GM12878 (cell line): ENCODE measurements around the gene LGI1. TPM values are rescaled to one million over a fixed set of nuclear protein-coding genes. Genes with fewer than 3 reads are reported as not detected.

ENCODE experiments used
- CBX3 ChIP-seq: fragments of 200-600 bp; sonication (generic); IDR thresholded peaks from 2 replicates; pipeline ENCODE4 v1.6.1; 2016; ENCODE audit warnings: low read depth, borderline replicate concordance
- ESRRA ChIP-seq: IDR thresholded peaks from 2 replicates; pipeline ENCODE4 v1.6.1; 2012; ENCODE audit warnings: mild to moderate bottlenecking, low read length, improper control_type of control experiment
- EZH2 ChIP-seq: IDR thresholded peaks from 2 replicates; pipeline ENCODE4 v1.6.1; 2012; ENCODE audit warnings: low read depth, mild to moderate bottlenecking, control low read depth, inconsistent platforms, low read length, borderline replicate concordance; ENCODE audit not compliant: control insufficient read depth
- IRF3 ChIP-seq: fragments of 450-650 bp; IDR thresholded peaks from 2 replicates; pipeline ENCODE4 v1.6.1; 2014; ENCODE audit warnings: mild to moderate bottlenecking
- IRF4 ChIP-seq: IDR thresholded peaks from 2 replicates; pipeline ENCODE4 v1.6.1; 2011; ENCODE audit warnings: low read depth, low read length
- NR2F1 ChIP-seq: fragments of 450-650 bp; conservative IDR thresholded peaks from 2 replicates; pipeline ENCODE4 v1.6.1; 2017; ENCODE audit warnings: mild to moderate bottlenecking
- NRF1 ChIP-seq: conservative IDR thresholded peaks from 2 replicates; pipeline ENCODE4 v1.6.1; 2011; ENCODE audit warnings: mild to moderate bottlenecking, low read depth, low read length, improper control_type of control experiment
- PAX5 ChIP-seq: IDR thresholded peaks from 2 replicates; pipeline ENCODE4 v1.6.1; 2011; ENCODE audit warnings: low read depth, low read length, borderline replicate concordance
- RUNX3 ChIP-seq: IDR thresholded peaks from 2 replicates; pipeline ENCODE4 v1.6.1; 2012; ENCODE audit warnings: low read length, inconsistent platforms
- STAT1 ChIP-seq: fragments of 450-650 bp; conservative IDR thresholded peaks from 2 replicates; pipeline ENCODE4 v1.6.1; 2014; ENCODE audit warnings: antibody characterized with exemption, mild to moderate bottlenecking
- STAT3 ChIP-seq: IDR thresholded peaks from 2 replicates; pipeline ENCODE4 v1.6.1; 2011; ENCODE audit warnings: low read depth, low read length, improper control_type of control experiment
- TARDBP ChIP-seq: IDR thresholded peaks from 2 replicates; pipeline ENCODE4 v1.6.1; 2016; ENCODE audit warnings: borderline replicate concordance
- TCF3 ChIP-seq: IDR thresholded peaks from 2 replicates; pipeline ENCODE4 v1.6.1; 2012; ENCODE audit warnings: low read depth, mild to moderate bottlenecking, low read length, borderline replicate concordance; ENCODE audit not compliant: insufficient read depth
- USF1 ChIP-seq: IDR thresholded peaks from 2 replicates; pipeline ENCODE4 v1.6.1; 2011; ENCODE audit warnings: borderline replicate concordance, low read depth, mild to moderate bottlenecking, moderate library complexity, mixed read lengths, low read length; ENCODE audit not compliant: insufficient read depth; ENCODE audit errors: extremely low read length
- ZBTB4 ChIP-seq: fragments of 450-650 bp; formaldehyde crosslinking; IDR thresholded peaks from 2 replicates; pipeline ENCODE4 v1.4.0; 2022; ENCODE audit warnings: mild to moderate bottlenecking, moderate library complexity
- ZBTB40 ChIP-seq: fragments of 450-650 bp; IDR thresholded peaks from 2 replicates; pipeline ENCODE4 v1.6.1; 2016; ENCODE audit warnings: mild to moderate bottlenecking, moderate library complexity, borderline replicate concordance
- polyA plus RNA-seq, 11 experiments: library from polyadenylated mRNA; depleted of rRNA in 4 of 11; unstranded in 6 of 11; stranded (reverse) in 5 of 11; fragments of >200 nt; fragmentation: Nextera tagmentation in 4 of 11; fragmentation: Illumina TruSeq in 1 of 11; extraction: Ambion mirVana in 4 of 11; extraction: Trizol in 1 of 11; gene quantifications; 1 replicate in 1 of 11; 2 replicates in 10 of 11; pipeline versions ENCODE4 v1.2.1 to v1.2.3, GENCODE V29; 2011 to 2016; ENCODE audit warnings: inconsistent platforms in 2 of 11, missing spikeins in 2 of 11, low read depth in 1 of 11
- total RNA-seq, 4 experiments: library from RNA; depleted of rRNA in 3 of 4; stranded (reverse); fragments of >200 nt in 3 of 4; fragmentation: Illumina TruSeq in 1 of 4; extraction: Trizol in 1 of 4; gene quantifications; 2 replicates each; pipeline versions ENCODE4 v1.2.1 to v1.2.3, GENCODE V29; 2013 to 2021
- TF ChIP-seq, protein P1 (sequence below): fragments of 450-650 bp; IDR thresholded peaks from 2 replicates; pipeline ENCODE4 v1.6.1; 2017; ENCODE audit warnings: mild to moderate bottlenecking, moderate library complexity

LGI1 gene
- total and polyA plus RNA-seq, 10 of the 15 experiments (the other 5 are each of a cell fraction or from before 2014, with no cell fraction given): not detected

- TF ChIP-seq STAT1 (0 out of 2 replicates have a peak, but pooled peaks have one; percentile 58), IRF3 (no peak), TCF3 (no peak), RUNX3 (peak; percentile 84), PAX5 (peak; percentile 84), IRF4 (peak; percentile 95), NR2F1 (no peak; the same call in 1 of the 2 replicates), NRF1 (no peak), CBX3 (no peak), ESRRA (no peak), USF1 (no peak), STAT3 (no peak), EZH2 (no peak), TARDBP (no peak), ZBTB40 (no peak), ZBTB4 (CRISPR knock-in tag) (no peak)
- TF ChIP-seq, protein P1, sequence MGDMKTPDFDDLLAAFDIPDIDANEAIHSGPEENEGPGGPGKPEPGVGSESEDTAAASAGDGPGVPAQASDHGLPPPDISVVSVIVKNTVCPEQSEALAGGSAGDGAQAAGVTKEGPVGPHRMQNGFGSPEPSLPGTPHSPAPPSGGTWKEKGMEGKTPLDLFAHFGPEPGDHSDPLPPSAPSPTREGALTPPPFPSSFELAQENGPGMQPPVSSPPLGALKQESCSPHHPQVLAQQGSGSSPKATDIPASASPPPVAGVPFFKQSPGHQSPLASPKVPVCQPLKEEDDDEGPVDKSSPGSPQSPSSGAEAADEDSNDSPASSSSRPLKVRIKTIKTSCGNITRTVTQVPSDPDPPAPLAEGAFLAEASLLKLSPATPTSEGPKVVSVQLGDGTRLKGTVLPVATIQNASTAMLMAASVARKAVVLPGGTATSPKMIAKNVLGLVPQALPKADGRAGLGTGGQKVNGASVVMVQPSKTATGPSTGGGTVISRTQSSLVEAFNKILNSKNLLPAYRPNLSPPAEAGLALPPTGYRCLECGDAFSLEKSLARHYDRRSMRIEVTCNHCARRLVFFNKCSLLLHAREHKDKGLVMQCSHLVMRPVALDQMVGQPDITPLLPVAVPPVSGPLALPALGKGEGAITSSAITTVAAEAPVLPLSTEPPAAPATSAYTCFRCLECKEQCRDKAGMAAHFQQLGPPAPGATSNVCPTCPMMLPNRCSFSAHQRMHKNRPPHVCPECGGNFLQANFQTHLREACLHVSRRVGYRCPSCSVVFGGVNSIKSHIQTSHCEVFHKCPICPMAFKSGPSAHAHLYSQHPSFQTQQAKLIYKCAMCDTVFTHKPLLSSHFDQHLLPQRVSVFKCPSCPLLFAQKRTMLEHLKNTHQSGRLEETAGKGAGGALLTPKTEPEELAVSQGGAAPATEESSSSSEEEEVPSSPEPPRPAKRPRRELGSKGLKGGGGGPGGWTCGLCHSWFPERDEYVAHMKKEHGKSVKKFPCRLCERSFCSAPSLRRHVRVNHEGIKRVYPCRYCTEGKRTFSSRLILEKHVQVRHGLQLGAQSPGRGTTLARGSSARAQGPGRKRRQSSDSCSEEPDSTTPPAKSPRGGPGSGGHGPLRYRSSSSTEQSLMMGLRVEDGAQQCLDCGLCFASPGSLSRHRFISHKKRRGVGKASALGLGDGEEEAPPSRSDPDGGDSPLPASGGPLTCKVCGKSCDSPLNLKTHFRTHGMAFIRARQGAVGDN: 0 out of 2 replicates have a peak, but pooled peaks have one; percentile 25
Measured at GRCh38 chr10:93715345-93715744, 42.4 kb upstream of the LGI1 start (continued).
